GM11168 (cell line): Measurements from ENCODE around the gene SLC51A.

ENCODE experiments used
- in situ Hi-C: fragments of 300-500 bp; cut with MboI; formaldehyde crosslinking; loops from one replicate; pipeline ENCODE4 v1.12.0; 2022; ENCODE audit warnings: low sequenced_read_pairs; ENCODE audit not compliant: unreplicated experiment

SLC51A gene

GRCh38 chr3:196275126-196275525, 58.8 kb downstream of the SLC51A start:
- in situ Hi-C loops = no loop called here

DNA sequence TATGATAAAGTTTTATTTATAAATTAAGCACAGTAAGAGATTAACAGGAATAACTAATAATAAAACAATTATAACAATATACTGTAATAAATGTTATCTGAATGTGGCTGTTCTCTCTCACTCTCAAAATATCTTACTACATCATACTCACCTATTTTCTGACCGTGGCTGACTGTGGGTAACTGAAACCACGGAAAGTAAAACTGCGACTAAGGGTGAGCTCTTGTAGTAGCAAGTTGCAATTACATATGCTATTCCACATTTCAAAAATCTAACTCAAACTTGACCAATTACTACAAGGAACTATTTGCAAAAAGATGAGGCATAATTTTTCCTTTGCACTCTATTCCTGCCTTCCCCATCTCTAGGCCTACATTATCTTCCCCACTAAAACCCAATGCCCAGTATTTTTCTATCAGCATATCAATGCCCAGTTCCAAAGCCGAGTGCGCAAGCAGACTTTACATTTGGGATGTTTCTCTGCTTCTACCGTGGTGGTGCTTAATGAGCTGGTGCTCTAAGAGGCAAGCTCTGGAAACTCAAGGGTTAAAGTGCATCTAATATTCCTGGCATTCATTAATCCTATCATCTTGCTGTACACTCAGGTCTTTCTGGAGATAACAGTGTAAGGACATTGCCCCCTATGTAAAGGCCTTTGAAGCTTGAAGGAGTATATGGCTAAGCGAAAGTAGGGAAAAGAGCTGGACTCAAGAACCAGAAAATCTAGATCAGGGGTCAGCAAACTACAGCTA, 64.5 kb downstream of the SLC51A start:
- in situ Hi-C loops = no loop called here

- in situ Hi-C loops = no loop called here
These were observed 65.6 kb downstream of the SLC51A start for GRCh38 chr3:196281962-196282361.
